ENCODE data around the gene METTL9. TPM values are rescaled to one million over a fixed set of nuclear protein-coding genes. Genes with fewer than 3 reads are reported as not detected.
"Not testable (repeated sequence)": the region's sequence is repeated elsewhere in the genome, so short reads cannot be mapped to it uniquely, and the experiment has no call there.

METTL9 gene
- total and polyA plus RNA-seq, 4 donors = 9.3 to 57.3 (median 17.2) TPM

DNA sequence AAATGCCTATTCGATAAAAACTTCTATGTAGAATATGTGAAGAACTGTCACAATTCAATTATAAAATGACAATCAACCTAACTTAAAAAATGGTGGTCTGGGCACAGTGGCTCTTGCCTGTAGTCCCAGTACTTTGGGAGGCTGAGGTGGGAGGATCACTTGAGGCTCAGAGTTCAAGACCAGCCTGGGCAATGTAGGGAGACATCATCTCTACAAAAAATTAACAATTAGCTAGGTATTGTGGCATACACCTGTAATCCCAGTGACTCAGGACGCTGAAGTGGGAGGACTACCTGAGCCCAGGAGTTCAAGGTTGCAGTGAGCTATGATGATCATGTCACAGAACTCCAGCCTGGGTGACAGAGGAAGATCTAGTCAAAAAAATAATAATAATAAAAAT is 18.6 kb upstream of the METTL9 start:
- Histone ChIP-seq H3K27ac (ENCODE audit: low read depth in 1 of 2, low read length in 2 of 2) (no peak overlapping the region), H3K27me3 (ENCODE audit: control insufficient read depth in 4 of 4, insufficient read depth in 4 of 4, low read length in 3 of 4) (no peaks in the 10 kb centered on the region), H3K9me3 (ENCODE audit: control insufficient read depth in 4 of 4, low read length in 3 of 4) (no peaks in the 10 kb centered on the region), H3K9ac (ENCODE audit: low read depth in 1 of 2, low read length in 2 of 2) (no peak overlapping the region), H3K36me3 (ENCODE audit: control insufficient read depth in 4 of 4, insufficient read depth in 3 of 4, low read depth in 1 of 4, low read length in 3 of 4) (no peaks in the 10 kb centered on the region), H3K4me1 (ENCODE audit: control insufficient read depth in 4 of 4, insufficient read depth in 4 of 4, low read length in 3 of 4) (no peaks in the 10 kb centered on the region), H3K4me3 (ENCODE audit: low read depth in 1 of 3, low read length in 3 of 3) (no peak overlapping the region)
- 89% methylated on average over 2 of the region's 2 CpGs for WGBS
- TF ChIP-seq EGR1 (IDR thresholded peaks at IDR 0.05; ENCODE audit: low read depth in 2 of 2) (no peak), TAF1 (conservative IDR thresholded peaks at IDR 0.05) (no peak), HNF4G (IDR thresholded peaks at IDR 0.05) (no peak), NR2F2 (IDR thresholded peaks at IDR 0.05) (no peak), ZBTB33 (IDR thresholded peaks at IDR 0.05) (no peak), FOXA2 (IDR thresholded peaks at IDR 0.05) (no peak), HNF4A (conservative IDR thresholded peaks at IDR 0.05) (no peak), FOXA1 (IDR thresholded peaks at IDR 0.05) (no peak), GABPA (IDR thresholded peaks at IDR 0.05 in 1 of 2, conservative IDR thresholded peaks at IDR 0.05 in 1 of 2) (no peak)
- TF ChIP-seq, protein P1, sequence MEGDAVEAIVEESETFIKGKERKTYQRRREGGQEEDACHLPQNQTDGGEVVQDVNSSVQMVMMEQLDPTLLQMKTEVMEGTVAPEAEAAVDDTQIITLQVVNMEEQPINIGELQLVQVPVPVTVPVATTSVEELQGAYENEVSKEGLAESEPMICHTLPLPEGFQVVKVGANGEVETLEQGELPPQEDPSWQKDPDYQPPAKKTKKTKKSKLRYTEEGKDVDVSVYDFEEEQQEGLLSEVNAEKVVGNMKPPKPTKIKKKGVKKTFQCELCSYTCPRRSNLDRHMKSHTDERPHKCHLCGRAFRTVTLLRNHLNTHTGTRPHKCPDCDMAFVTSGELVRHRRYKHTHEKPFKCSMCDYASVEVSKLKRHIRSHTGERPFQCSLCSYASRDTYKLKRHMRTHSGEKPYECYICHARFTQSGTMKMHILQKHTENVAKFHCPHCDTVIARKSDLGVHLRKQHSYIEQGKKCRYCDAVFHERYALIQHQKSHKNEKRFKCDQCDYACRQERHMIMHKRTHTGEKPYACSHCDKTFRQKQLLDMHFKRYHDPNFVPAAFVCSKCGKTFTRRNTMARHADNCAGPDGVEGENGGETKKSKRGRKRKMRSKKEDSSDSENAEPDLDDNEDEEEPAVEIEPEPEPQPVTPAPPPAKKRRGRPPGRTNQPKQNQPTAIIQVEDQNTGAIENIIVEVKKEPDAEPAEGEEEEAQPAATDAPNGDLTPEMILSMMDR (IDR thresholded peaks at IDR 0.05; ENCODE audit: low read depth, low read length, missing input control) = no peak
- TF ChIP-seq, protein P2, sequence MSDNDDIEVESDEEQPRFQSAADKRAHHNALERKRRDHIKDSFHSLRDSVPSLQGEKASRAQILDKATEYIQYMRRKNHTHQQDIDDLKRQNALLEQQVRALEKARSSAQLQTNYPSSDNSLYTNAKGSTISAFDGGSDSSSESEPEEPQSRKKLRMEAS (IDR thresholded peaks at IDR 0.05) = no peak
- TF ChIP-seq, protein P3, sequence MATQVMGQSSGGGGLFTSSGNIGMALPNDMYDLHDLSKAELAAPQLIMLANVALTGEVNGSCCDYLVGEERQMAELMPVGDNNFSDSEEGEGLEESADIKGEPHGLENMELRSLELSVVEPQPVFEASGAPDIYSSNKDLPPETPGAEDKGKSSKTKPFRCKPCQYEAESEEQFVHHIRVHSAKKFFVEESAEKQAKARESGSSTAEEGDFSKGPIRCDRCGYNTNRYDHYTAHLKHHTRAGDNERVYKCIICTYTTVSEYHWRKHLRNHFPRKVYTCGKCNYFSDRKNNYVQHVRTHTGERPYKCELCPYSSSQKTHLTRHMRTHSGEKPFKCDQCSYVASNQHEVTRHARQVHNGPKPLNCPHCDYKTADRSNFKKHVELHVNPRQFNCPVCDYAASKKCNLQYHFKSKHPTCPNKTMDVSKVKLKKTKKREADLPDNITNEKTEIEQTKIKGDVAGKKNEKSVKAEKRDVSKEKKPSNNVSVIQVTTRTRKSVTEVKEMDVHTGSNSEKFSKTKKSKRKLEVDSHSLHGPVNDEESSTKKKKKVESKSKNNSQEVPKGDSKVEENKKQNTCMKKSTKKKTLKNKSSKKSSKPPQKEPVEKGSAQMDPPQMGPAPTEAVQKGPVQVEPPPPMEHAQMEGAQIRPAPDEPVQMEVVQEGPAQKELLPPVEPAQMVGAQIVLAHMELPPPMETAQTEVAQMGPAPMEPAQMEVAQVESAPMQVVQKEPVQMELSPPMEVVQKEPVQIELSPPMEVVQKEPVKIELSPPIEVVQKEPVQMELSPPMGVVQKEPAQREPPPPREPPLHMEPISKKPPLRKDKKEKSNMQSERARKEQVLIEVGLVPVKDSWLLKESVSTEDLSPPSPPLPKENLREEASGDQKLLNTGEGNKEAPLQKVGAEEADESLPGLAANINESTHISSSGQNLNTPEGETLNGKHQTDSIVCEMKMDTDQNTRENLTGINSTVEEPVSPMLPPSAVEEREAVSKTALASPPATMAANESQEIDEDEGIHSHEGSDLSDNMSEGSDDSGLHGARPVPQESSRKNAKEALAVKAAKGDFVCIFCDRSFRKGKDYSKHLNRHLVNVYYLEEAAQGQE (IDR thresholded peaks at IDR 0.05) = no peak
- no peak for DNase-seq (ENCODE audit: low spot score)

GRCh38 chr16:21584817-21585216 is 14.6 kb upstream of the METTL9 start:
- WGBS = 96% methylated on average over 8 of the region's 8 CpGs
- TF ChIP-seq, protein P4, sequence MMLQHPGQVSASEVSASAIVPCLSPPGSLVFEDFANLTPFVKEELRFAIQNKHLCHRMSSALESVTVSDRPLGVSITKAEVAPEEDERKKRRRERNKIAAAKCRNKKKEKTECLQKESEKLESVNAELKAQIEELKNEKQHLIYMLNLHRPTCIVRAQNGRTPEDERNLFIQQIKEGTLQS (IDR thresholded peaks at IDR 0.05) = no peak
- TF ChIP-seq RXRA (IDR thresholded peaks at IDR 0.05) (no peak), GABPA (IDR thresholded peaks at IDR 0.05 in 1 of 2, conservative IDR thresholded peaks at IDR 0.05 in 1 of 2) (no peak)
- TF ChIP-seq, protein P1 (IDR thresholded peaks at IDR 0.05; ENCODE audit: low read depth, low read length, missing input control) = no peak

GRCh38 chr16:21588593-21588992 is 10.8 kb upstream of the METTL9 start:
- H3K27ac ChIP-seq (ENCODE audit: low read depth in 1 of 2, low read length in 2 of 2); DNase-seq (ENCODE audit: low spot score); H3K4me3 ChIP-seq (ENCODE audit: low read depth in 1 of 3, low read length in 3 of 3); H3K27me3 ChIP-seq (ENCODE audit: control insufficient read depth in 4 of 4, insufficient read depth in 4 of 4, low read length in 3 of 4); H3K4me1 ChIP-seq (ENCODE audit: control insufficient read depth in 4 of 4, insufficient read depth in 4 of 4, low read length in 3 of 4); H3K9me3 ChIP-seq (ENCODE audit: control insufficient read depth in 4 of 4, low read length in 3 of 4); H3K36me3 ChIP-seq (ENCODE audit: control insufficient read depth in 4 of 4, insufficient read depth in 3 of 4, low read depth in 1 of 4, low read length in 3 of 4); H3K9ac ChIP-seq (ENCODE audit: low read depth in 1 of 2, low read length in 2 of 2): not testable (repeated sequence)
- WGBS = 93% methylated on average over 5 of the region's 5 CpGs

More at GRCh38 chr16:21584817-21585216, 14.6 kb upstream of the METTL9 start:
- no peaks in the 10 kb centered on the region for H3K27me3 ChIP-seq (ENCODE audit: control insufficient read depth in 4 of 4, insufficient read depth in 4 of 4, low read length in 3 of 4)
- no peak for DNase-seq (ENCODE audit: low spot score)
- H3K27ac ChIP-seq (ENCODE audit: low read depth in 1 of 2, low read length in 2 of 2) = no peak overlapping the region
- H3K36me3 ChIP-seq (ENCODE audit: control insufficient read depth in 4 of 4, insufficient read depth in 3 of 4, low read depth in 1 of 4, low read length in 3 of 4) = no peaks in the 10 kb centered on the region
- no peaks in the 10 kb centered on the region for H3K9me3 ChIP-seq (ENCODE audit: control insufficient read depth in 4 of 4, low read length in 3 of 4)
- no peak overlapping the region for H3K4me3 ChIP-seq (ENCODE audit: low read depth in 1 of 3, low read length in 3 of 3)
- H3K4me1 ChIP-seq (ENCODE audit: control insufficient read depth in 4 of 4, insufficient read depth in 4 of 4, low read length in 3 of 4) = no peaks in the 10 kb centered on the region
- H3K9ac ChIP-seq (ENCODE audit: low read depth in 1 of 2, low read length in 2 of 2) = no peak overlapping the region
